Gastroesophageal sphincter (tissue), 2 donors: ENCODE measurements around the gene AP2A2.

ENCODE experiments used
- EP300 ChIP-seq: sonication (generic); formaldehyde crosslinking; IDR thresholded peaks from one replicate; pipeline ENCODE4 v1.6.1; 2017; ENCODE audit warnings: antibody characterized with exemption, mild to moderate bottlenecking
- POLR2A ChIP-seq, 2 donors: fragments of 450-650 bp; IDR thresholded peaks; one replicate each; pipeline ENCODE4 v1.6.1; 2017; ENCODE audit warnings: antibody characterized with exemption in 2 of 2, mild to moderate bottlenecking in 2 of 2, moderate library complexity in 1 of 2
- POLR2AphosphoS5 ChIP-seq: sonication (generic); formaldehyde crosslinking; IDR thresholded peaks from one replicate; pipeline ENCODE4 v1.6.1; 2017; ENCODE audit warnings: antibody characterized with exemption

DNA sequence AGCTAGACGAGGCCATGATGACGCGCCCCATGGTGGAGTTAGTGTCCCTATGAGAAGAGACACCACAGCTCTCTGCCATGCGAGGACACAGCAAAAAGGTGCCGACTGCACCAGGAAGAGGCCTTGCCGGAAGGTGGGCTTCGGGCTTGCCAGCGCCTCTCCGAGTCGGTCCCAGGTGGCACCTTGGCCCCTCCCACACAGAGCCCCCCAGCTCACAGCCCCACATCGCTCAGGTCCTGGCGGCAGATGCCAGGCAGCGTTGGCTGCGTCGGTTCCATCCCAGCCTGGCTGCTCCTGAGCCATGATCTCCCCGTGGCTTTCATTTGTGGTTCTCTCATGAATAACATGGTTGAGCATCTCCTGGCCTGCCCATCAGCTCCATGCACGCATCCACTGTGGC lies 39.1 kb upstream of the AP2A2 start:
- TF ChIP-seq POLR2A (IDR thresholded peaks at IDR 0.05), result no peak
- no peak for TF ChIP-seq POLR2AphosphoS5
- no peak for TF ChIP-seq EP300
